Natural killer cell (primary cell): ENCODE results near the gene SLC16A2. TPM values are rescaled to one million over a fixed set of nuclear protein-coding genes. Genes with fewer than 3 reads are reported as not detected.
A peak's percentile ranks its signal among the peaks of the same experiment; 100 is the strongest.

Experiments
- ATAC-seq, 3 donors: fragments of 150-1000 bp in 2 of 3; fragments of 200-7000 bp in 1 of 3; cut with Tn5 transposase; 1 replicate in 1 of 3; 2 replicates in 2 of 3; pipeline ENCODE4 v1.10.0; 2021; ENCODE audit warnings: mild to moderate bottlenecking in 2 of 3, moderate library complexity in 2 of 3
- DNase-seq, 2 donors: peaks; one replicate each; pipeline versions ENCODE4 v3.0.0 to v3.0.0-alpha.2; 2013 to 2021; ENCODE audit warnings: mixed read lengths in 1 of 2
- H3K27ac ChIP-seq: one replicate; pipeline ENCODE4 v1.5.1; 2013; ENCODE audit warnings: mild to moderate bottlenecking, low read length
- H3K27me3 ChIP-seq: one replicate; pipeline ENCODE4 v1.6.1; 2013; ENCODE audit warnings: low read length; ENCODE audit not compliant: control insufficient read depth, insufficient read depth
- H3K36me3 ChIP-seq: one replicate; pipeline ENCODE4 v1.6.1; 2013; ENCODE audit warnings: low read length; ENCODE audit not compliant: control insufficient read depth, insufficient read depth
- H3K4me1 ChIP-seq: one replicate; pipeline ENCODE4 v1.6.1; 2013; ENCODE audit warnings: low read length; ENCODE audit not compliant: control insufficient read depth, insufficient read depth
- H3K4me3 ChIP-seq: one replicate; pipeline ENCODE4 v1.5.1; 2013; ENCODE audit warnings: low read length
- H3K9me3 ChIP-seq: one replicate; pipeline ENCODE4 v1.6.1; 2013; ENCODE audit warnings: low read length; ENCODE audit not compliant: control insufficient read depth, insufficient read depth
- H3K27ac Mint-ChIP-seq, 2 donors: one replicate each; pipeline ENCODE4 v1.8.0; 2022; ENCODE audit warnings: mild to moderate bottlenecking in 2 of 2, mixed read lengths in 2 of 2, moderate library complexity in 1 of 2
- H3K27me3 Mint-ChIP-seq, 2 donors: one replicate each; pipeline ENCODE4 v1.8.0; 2022; ENCODE audit warnings: low read depth in 2 of 2, mixed read lengths in 2 of 2
- H3K36me3 Mint-ChIP-seq: one replicate; pipeline ENCODE4 v1.8.0; 2022; ENCODE audit warnings: mixed read lengths
- H3K4me1 Mint-ChIP-seq, 2 donors: one replicate each; pipeline ENCODE4 v1.8.0; 2022; ENCODE audit warnings: mixed read lengths in 2 of 2
- H3K4me3 Mint-ChIP-seq: one replicate; pipeline ENCODE4 v1.8.0; 2022; ENCODE audit warnings: mild to moderate bottlenecking, moderate library complexity, mixed read lengths
- H3K9me3 Mint-ChIP-seq, 2 donors: one replicate each; pipeline ENCODE4 v1.8.0; 2022; ENCODE audit warnings: mixed read lengths in 2 of 2
- WGBS: methylation state at CpG from one replicate; pipeline ENCODE4 v1.1.7; 2013; ENCODE audit warnings: missing lambda C conversion rate; ENCODE audit not compliant: insufficient coverage; 5-methylcytosine and 5-hydroxymethylcytosine counted together
- intact Hi-C: fragments of 100-400 bp; cut with micrococcal nuclease; formaldehyde crosslinking; loops from one replicate; pipeline ENCODE4 v1.14.2; 2022
- total RNA-seq, 4 donors: library from RNA; stranded (reverse); fragments of 120-200 nt in 1 of 4; gene quantifications; one replicate each; pipeline versions ENCODE4 v1.2.3 to v1.2.4, GENCODE V29; 2013 to 2022
- TF ChIP-seq, protein P1 (sequence below): fragments of 200-600 bp; IDR thresholded peaks from one replicate; pipeline ENCODE4 v1.8.0; 2022; ENCODE audit warnings: antibody characterized with exemption

SLC16A2 gene
- total RNA-seq, 3 donors from 2014 or later (not counting 1 experiment from before 2014, with no cell fraction given): not detected

DNA sequence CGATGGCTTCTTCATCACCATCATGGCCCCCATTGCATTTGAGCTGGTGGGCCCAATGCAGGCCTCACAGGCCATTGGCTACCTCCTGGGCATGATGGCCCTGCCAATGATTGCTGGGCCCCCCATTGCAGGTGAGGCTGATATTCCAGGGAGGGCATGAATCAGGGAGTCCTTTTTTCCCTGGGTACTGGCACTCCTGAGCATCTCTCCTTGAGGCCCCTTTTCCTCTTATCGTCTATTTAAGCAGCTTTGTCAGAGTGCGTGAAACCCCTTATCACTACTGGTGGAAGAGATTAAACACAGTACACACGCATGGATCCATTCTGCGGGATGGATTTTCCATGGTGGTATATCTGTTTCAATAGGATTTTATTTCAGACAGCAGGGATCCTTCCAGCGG lies 108.0 kb downstream of the SLC16A2 start:
- WGBS: 100% methylated on average over 3 of the region's 6 CpGs
- no peak for DNase-seq

DNA sequence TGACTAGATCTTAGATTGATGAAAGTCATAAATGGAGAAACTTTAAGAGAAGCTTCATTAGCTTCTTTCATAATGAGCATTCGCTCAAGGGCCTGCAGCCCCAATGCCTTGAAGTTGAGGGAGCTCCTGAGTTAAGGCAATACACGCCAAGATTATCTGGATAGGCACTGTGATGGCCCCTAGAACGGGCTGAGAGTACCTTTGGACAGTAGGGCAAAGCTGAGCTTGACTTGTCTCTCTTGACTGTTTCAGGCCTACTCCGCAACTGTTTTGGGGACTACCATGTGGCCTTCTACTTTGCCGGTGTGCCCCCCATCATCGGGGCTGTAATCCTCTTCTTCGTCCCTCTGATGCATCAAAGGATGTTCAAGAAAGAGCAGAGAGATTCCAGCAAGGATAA lies 109.8 kb downstream of the SLC16A2 start:
- no peaks in the 10 kb centered on the region for H3K27me3 ChIP-seq
- intact Hi-C loops: no loop called here
- Mint-ChIP-seq H3K4me3 (no peak overlapping the region), H3K27me3 (no peaks in the 10 kb centered on the region), H3K27ac (no peak overlapping the region), H3K4me1 (peaks cover 5 to 12% of the 10 kb centered on the region in 2 donors), H3K9me3 (no peaks in the 10 kb centered on the region), H3K36me3 (no peaks in the 10 kb centered on the region)
- peaks cover 15% of the 10 kb centered on the region for H3K4me1 ChIP-seq
- no peaks in the 10 kb centered on the region for H3K36me3 ChIP-seq
- H3K27ac ChIP-seq: no peak overlapping the region
- TF ChIP-seq, protein P1, sequence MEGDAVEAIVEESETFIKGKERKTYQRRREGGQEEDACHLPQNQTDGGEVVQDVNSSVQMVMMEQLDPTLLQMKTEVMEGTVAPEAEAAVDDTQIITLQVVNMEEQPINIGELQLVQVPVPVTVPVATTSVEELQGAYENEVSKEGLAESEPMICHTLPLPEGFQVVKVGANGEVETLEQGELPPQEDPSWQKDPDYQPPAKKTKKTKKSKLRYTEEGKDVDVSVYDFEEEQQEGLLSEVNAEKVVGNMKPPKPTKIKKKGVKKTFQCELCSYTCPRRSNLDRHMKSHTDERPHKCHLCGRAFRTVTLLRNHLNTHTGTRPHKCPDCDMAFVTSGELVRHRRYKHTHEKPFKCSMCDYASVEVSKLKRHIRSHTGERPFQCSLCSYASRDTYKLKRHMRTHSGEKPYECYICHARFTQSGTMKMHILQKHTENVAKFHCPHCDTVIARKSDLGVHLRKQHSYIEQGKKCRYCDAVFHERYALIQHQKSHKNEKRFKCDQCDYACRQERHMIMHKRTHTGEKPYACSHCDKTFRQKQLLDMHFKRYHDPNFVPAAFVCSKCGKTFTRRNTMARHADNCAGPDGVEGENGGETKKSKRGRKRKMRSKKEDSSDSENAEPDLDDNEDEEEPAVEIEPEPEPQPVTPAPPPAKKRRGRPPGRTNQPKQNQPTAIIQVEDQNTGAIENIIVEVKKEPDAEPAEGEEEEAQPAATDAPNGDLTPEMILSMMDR: no peak
- 96% methylated on average over 7 of the region's 7 CpGs for WGBS
- H3K9me3 ChIP-seq: no peaks in the 10 kb centered on the region
- no peak overlapping the region for H3K4me3 ChIP-seq
- DNase-seq (no peak), ATAC-seq (no peak)

More for the DNA sequence above, 108.0 kb downstream of the SLC16A2 start:
- H3K27ac Mint-ChIP-seq: no peak overlapping the region
- H3K27me3 ChIP-seq: no peaks in the 10 kb centered on the region
- peaks cover 0 to 7% of the 10 kb centered on the region in 2 donors for H3K27me3 Mint-ChIP-seq
- H3K4me3 ChIP-seq: no peak overlapping the region
- peaks cover 3% of the 10 kb centered on the region for H3K4me1 ChIP-seq
- no peak overlapping the region for H3K4me3 Mint-ChIP-seq
- no peak for ATAC-seq
- TF ChIP-seq, protein P1: no peak
- H3K36me3 Mint-ChIP-seq: no peaks in the 10 kb centered on the region
- intact Hi-C loops: no loop called here
- H3K9me3 ChIP-seq: no peaks in the 10 kb centered on the region
- H3K9me3 Mint-ChIP-seq: no peaks in the 10 kb centered on the region
- peaks cover 0 to 2% of the 10 kb centered on the region in 2 donors for H3K4me1 Mint-ChIP-seq
- no peak overlapping the region for H3K27ac ChIP-seq
- H3K36me3 ChIP-seq: no peaks in the 10 kb centered on the region

DNA sequence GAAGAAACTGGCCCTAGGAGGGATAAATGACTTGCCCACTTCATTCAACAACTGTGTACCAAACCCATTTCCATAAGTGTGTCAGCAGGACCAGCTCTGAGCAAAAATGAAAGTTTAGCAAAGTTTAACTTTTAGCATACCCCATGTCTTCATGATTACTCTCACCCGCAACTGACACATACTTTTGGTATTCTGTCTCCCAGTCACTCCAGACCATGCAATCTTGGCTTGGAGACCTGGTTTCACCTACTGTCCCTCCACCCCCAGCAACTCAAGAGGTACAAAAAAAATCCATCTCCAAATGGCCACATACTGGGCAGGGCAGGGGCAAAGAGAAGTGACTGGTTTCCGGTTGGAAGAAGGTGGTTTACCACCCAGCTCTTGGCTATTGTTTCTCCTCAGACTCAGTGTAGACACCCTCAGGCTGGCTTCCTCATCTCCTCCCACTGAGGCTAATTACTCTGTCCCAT lies 113.3 kb downstream of the SLC16A2 start:
- ATAC-seq (peak; percentile 20 to 68 (median 46)), DNase-seq (peak in 1 of 2 donors; percentile 17)
- Histone ChIP-seq H3K27ac (peak overlapping the region; percentile 49), H3K4me3 (no peak overlapping the region), H3K9me3 (no peaks in the 10 kb centered on the region), H3K4me1 (peaks cover 25% of the 10 kb centered on the region), H3K27me3 (no peaks in the 10 kb centered on the region), H3K36me3 (no peaks in the 10 kb centered on the region)
- Mint-ChIP-seq H3K27me3 (peaks cover 0 to 9% of the 10 kb centered on the region in 2 donors), H3K27ac (peak overlapping the region; percentile 59 to 83), H3K9me3 (no peaks in the 10 kb centered on the region), H3K4me3 (peak overlapping the region; percentile 47), H3K4me1 (peaks cover 5 to 18% of the 10 kb centered on the region in 2 donors), H3K36me3 (no peaks in the 10 kb centered on the region)
- TF ChIP-seq, protein P1: no peak
- intact Hi-C loops: loop anchor here (2.0 kb wide), 1 partner anchor 16 kb away; no protein-coding TSS in a partner anchor
- WGBS: 77% methylated on average over 1 of the region's 2 CpGs

DNA sequence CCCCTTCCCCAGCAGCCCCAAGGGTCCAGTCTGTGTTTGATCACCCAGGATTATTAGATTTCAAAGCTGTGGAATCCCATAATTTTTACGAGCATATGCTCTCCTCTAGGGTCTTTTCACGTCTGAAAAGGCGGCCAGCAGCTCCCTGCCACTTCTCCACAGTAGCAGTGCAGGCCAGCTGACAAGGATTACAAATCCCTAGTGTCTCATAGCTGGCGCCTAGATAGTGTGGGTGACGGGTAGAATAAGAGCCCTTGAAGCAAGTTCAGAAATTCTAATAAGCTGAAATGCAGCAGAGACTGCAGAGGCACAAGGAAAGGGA lies 113.8 kb downstream of the SLC16A2 start:
- H3K27me3 ChIP-seq: no peaks in the 10 kb centered on the region
- Mint-ChIP-seq H3K9me3 (no peaks in the 10 kb centered on the region), H3K4me1 (peaks cover 5 to 18% of the 10 kb centered on the region in 2 donors), H3K27ac (peak overlapping the region; percentile 59 to 83), H3K36me3 (no peaks in the 10 kb centered on the region), H3K27me3 (peaks cover 0 to 11% of the 10 kb centered on the region in 2 donors), H3K4me3 (peak overlapping the region; percentile 83)
- peak overlapping the region; percentile 49 for H3K27ac ChIP-seq
- no peaks in the 10 kb centered on the region for H3K9me3 ChIP-seq
- H3K36me3 ChIP-seq: no peaks in the 10 kb centered on the region
- TF ChIP-seq, protein P1: no peak
- no peak overlapping the region for H3K4me3 ChIP-seq
- ATAC-seq: no peak
- intact Hi-C loops: loop anchor here (2.0 kb wide), 1 partner anchor 16 kb away; no protein-coding TSS in a partner anchor
- 53% methylated on average over 5 of the region's 5 CpGs for WGBS
- H3K4me1 ChIP-seq: peaks cover 25% of the 10 kb centered on the region
- DNase-seq: no peak
